ENCODE data around the gene BMI1.
"Not testable (repeated sequence)": the region's sequence is repeated elsewhere in the genome, so short reads cannot be mapped to it uniquely, and the experiment has no call there.

Gene BMI1

DNA sequence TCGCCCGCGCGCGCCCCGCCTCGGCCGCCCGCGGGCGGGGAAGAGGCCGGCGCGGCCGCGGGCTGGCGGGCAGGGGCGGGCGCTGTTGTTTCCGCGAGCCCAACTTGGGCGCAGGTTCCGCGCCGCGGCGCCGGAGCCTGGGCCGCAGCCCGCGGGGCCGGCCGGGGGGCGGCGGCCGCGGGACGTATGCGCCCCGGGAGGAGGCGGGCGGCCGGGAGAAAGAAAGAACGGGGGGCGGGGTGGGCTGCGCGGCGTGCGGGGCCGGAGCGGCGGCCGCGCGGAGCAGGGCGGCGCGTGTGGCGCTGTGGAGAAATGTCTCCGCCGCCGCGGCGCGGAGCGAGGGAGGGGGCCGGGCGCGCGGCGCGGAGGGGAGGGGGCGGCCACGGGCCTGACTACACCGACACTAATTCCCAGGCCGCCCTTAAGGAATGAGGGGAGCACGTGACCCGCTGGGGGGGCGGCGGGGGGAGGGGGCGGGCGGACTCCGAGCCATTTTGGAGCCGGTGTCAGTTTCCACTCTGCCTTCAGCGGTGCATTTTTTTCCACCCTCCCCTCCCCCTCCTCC is at the start of gene BMI1:
Gene BMI1 (plus strand): TSS at position 509 of the 565 bp plus-strand sequence. CDS start 5,351 bp downstream, outside the sequence.
- peak; percentile 45 for DNase-seq

DNA sequence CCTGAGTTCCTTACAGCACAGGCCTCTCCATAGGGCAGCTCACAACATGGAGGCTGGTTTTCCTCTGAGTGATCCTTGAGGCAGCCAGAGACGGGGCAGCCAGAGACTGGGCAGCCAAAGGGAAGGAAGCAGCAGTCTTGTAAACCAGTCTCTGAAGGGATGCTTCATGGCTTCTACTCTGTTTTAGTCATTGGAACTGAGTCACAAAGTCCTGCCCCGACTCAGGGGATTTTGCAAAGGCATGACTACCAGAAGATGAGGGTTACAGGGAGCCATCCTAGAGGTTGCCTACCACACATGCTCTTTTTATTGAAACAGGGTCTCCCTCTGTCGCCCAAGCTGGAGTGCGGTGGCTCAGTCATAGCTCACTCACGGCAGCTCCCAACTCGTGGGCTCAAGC is 49.1 kb upstream of the BMI1 start:
- no peak for DNase-seq

DNA sequence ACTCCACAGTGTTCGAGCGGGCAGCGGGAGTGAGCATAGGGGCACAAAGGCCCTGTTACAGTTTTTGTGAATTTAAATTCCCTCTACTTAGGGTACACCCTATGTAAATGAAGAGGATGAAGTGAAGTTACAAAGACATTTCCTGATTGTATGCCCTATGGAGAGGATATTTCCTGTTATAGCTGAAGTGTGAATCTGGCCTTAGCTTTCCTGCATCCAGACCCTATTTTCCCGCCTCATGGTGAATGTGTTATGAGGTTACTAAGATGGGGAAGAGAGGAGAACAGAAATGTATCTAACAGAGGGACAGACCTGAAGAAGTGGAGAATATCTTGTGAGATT is 42.5 kb upstream of the BMI1 start:
- no peak for DNase-seq

DNA sequence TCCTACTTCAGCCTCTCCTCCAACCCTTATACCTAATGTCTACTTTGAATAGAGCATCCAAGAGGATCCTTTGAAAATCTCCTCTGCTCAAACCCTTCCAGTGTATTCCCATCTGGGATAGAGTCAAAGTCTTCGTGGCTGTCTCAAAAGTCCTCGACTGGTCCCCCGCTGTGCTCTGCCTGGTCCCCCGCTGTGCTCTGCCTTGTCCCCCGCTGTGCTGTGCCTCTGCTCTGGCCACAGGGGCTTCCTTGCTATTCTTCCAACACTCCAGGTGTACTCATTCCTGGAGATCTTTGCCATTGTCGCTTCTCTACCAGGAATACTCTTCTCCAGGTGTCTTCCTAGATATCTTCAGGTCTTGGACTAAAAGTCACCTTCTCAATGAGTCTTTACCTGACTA is 40.8 kb upstream of the BMI1 start:
- no peak for DNase-seq

DNA sequence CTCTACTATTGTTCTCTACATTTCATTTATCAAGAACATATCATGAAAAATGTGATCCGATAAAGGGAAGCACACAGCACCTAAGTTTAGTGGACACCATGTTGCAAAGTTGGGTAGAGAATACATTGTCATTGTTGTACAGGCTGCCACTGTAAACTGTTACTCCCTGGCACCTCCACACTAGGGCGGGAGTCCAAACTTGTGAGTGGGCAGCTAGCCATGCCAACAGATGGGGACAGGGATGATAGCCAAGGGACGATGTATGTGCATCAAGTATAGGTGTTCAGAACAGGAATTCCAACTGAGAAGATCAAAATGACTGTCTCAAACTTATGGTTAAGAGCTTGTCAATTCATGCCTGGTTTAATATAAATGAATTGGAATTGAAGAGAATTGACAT is 35.8 kb upstream of the BMI1 start:
- no peak for DNase-seq

DNA sequence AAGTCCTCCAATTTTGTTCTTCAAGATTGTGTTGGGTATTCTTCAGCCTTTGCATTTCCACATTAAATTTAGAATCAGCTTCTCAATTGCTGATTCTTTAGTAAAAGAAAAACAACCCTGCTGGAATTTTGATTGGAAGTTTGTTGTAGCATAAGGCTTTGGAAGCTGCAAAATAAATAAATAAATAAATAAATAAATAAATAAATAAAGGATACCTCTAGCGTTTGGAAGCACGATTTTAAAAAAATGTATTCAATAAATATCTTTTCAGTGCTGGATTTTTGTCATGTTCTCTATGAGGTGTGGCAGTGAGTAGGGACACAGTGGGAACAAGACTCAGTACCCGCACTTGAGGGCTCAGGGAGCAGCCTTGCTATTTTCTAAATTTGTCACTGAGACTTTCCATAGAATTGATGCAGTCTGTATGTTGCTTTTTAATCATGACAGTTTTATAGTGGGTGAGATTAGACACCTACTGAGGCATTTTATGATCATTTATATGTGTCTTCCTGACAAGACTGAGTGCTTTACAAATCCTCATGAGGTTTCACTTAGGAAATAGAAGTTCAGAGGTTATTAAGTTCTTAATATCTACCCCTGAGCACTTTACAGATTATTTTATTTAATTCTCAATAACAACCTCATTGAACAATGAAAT is 27.0 kb upstream of the BMI1 start:
- no peak for DNase-seq

DNA sequence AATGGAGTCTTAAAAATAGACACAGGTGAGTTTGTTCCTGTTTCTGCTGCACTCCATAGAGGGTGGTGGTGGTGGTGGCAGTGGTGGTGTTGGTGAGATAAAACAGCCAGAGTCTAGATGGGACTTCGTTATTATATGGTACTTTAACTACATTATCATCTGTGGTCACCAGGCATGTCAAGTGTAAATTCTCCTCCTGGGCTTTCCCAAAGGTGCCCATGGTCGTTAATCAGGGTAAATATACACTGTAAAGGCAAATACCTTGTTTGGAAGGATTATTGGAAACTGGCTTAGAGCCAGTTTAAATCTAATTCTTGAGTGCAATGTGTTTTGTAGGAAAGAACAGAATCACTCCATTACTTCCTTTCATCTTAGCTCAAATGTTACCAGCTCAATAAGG is 26.2 kb upstream of the BMI1 start:
- no peak for DNase-seq

DNA sequence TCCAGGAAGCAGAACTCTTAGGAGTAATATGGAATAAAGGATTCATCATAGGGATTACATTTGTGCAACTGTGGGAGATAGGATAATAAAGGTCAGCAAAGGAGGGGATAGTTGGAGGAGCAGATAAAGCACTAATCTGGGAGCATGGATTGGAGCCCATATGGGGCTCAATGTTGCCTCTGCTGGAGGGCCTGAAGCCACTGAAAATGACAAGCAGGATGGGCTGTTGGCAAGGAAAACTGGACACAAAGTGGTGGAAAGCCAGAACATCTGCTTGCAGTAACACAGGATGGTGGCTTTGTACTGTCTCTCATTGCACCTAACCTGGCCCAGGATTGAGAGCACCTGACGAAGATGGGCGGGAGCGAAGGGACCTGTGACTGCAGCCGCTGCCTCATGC is 19.7 kb upstream of the BMI1 start:
- no peak for DNase-seq

DNA sequence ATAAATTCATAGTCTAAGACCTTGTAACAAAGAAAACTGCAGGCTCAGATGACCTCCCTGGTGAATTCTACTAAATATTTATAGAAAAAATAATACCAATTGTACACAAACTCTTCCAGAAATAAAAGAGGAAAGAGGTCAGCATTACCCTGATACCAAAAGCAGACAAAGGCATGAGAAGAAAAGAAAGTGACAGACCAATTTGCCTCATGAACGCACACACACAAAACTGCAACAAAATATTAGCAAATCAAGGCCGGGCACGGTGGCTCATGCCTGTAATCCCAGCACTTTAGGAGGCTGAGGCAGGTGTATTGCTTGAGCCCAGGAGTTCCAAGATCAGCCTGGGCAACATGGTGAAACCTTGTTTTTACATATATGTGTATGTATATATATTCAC is 17.4 kb upstream of the BMI1 start:
- no peak for DNase-seq

DNA sequence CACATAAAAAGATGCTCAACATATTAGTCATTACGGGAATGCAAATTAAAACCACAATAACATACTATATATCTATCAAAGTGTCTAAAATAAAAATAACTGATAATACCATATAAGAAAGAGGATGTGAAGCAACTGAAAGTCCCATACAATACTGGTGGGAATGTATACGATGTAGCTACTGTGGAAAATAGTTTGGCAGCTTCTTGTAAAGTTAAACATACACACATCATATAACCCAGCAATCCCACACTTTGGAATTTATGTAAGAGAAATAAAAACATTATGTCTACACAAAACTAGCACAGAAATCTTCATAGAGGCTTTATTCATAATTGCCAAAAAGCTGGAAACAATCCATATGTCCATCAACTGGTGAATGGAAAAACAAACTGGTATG is 15.2 kb upstream of the BMI1 start:
- no peak for DNase-seq

DNA sequence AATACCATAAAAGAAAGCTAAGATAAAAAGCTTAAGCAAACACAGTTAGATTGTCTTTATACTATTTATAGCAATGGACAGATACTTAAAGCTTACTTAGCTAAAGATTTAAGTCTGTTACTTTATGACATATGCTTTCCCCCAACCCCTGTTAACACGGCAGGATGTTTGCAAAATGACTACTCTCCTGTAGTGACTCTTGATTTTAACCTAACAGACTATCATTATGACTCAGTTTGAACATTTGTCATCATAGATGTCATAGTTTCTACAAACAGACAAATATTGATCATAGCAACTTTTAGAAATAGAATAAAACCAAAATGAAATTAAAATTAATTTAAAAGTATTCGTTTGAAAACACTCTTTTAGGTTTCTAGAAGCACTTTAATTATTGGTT is 12.5 kb upstream of the BMI1 start:
- DNase-seq, result no peak

DNA sequence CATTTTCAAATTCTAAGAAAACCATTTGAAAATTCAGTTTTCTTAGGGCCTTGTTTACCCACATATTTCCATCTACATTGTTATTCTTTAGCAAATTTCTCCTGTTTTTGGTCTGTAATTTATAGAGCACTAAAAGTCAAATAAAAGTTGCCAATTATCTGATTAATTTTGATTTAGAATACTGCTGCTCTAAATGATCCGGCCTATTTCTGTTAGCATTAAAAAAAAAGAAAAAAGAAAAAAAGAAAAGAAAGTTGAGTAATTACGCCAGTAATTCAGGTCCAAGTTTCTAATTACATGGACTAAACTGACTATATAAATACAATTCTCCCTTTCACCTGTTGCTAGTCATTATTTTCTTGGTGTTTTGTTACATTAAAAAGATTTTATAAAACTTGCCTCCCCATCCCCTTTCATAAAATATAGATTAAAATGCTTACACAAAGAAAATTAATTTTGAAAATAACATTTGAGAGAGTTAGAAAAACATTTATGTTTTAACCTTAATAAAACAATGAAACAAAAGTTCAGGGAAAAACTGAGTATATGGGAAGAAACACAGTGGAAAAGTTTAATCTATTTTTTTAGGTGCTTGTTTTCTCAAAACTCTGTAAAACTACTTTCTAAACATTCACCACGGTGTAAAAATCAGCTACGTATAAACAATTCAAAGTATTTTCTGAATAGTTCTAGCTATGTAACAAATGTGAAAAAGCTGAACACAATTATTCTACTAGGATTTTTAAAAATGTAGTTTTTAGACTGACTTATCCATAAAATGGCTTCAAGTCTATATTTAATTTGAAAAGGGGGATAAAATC is 11.5 kb upstream of the BMI1 start:
- DNase-seq, result no peak

DNA sequence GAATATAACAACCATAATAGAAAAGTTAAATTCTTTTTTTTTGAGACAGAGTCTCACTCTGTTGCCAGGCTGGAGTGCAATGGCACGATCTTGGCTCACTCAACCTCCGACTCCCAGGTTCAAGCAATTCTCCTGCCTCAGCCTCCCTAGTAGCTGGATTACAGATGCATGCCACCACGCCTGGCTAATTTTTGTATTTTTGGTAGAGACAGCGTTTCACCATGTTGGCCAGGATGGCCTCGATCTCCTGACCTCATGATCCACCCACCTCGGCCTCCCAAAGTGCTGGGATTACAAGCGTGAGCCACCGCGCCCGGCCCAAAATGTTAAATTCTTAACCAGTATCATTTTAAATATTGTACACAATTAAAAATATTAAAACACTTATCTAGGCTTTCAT is 10.9 kb upstream of the BMI1 start:
- DNase-seq, result not testable (repeated sequence)

DNA sequence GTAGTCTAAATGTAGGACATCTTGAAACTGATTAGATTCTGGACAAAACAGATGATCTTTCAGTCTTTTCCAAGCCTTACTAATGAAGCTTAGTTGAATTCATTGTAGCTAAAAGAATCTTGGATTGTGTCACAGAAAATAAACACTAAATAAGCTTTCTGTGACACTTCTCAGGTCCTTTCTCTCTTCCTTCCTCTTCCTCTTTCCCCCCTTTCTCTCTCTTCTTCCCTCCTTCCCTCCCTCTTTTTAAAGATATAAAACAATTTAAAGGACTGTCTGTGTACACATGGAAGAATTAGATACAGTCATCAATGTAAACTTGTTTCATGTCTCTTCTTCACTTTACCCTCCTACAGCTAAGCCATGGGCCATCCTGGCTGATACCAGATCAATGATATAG is 10.0 kb upstream of the BMI1 start:
- no peak for DNase-seq

DNA sequence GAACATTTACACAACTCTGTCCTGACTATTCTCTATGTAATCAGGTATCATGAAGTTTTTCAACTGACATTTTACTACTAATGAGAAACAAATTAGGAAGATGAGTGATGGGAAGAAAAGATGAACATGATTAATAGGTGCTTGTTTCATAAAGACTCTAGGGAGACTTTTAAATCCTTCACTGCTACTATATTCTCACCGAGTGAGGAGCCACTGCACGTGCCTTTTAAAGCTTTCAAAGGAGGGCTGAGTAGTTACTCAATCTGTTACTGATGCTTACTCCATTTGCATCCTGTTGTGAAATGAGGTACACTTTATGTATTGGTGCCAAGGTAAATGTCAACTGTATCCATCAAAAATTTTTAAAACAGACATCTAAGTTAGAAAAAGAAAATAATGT is 6.0 kb upstream of the BMI1 start:
- DNase-seq, result no peak

DNA sequence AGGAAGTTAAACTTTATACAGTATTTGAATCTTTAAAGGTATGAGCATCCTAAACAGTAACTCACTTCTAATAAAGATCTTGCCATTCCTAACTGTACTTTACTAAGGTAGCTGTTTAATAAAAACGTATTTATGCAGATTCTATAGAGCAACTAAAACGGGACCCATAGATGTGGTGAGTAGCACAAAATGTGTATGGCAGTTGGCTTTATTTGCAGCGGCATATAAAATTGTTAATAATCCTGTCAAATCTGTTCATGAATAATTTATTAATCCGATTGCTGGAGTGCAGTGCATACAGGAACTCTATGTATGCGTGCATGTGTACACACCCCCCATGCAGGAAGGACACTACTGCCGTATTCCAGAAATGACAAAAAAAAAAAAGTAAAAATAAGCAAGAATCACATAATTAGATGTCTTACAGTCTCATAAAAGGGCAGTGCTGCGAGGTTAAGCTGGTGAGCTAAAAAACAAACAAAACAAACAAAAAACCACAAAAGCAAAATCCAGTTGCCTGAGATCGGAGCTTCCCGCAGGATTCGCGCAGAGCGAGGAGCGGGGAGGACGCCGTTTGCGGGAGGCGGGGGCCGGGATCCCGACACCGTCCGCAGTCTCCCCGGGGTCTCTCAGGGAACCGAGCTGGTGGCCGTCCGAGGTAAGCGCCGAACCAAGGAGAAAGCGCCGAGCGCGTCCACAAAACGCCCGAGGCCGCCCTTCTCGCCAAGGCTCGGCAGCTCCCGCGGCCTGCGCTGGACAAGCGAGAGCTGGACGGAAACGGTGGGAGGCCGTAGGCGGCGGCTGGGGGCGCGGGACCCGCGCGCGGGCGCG is 5.2 kb upstream of the BMI1 start:
- DNase-seq, result no peak

DNA sequence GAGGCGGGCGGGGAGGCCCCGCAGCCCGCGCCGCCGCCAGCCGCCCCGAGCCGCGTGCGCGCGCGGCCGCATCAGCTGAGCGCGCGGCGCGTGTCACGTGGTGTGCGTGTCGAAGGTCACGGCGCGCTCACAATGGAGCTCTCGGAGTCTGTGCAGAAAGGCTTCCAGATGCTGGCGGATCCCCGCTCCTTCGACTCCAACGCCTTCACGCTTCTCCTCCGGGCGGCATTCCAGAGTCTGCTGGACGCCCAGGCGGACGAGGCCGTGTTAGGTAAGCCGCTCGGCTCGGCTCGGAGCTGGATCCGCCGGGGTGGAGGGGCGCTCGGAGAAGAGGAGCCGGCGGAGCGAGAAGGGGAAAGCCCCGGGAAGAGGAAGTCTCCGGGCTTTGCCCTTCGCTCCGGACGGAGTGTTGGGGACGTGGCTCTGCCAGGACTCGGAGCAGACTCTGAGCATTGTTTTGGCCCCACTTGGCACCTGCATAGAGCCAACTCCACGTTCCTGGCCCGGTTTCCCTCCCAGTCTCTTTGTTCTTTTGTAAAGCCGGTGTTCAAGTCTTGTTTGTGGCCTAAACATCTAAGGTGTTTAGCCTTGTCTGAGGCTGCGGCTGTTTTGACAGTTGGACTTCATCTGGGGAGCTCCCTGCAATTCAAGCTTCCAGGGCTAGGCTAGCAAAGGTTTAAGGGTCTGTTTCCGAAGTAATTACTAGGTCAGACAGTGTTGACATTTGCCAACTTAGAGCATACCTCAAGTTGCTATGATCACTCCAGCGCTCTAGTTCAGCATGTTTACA is 4.4 kb upstream of the BMI1 start, which contains the start of gene COMMD3:
Gene COMMD3 (plus strand): TSS at position 103 of the 790 bp plus-strand sequence. CDS start 30 bp downstream, at position 133.
- peak; percentile 74 for DNase-seq

DNA sequence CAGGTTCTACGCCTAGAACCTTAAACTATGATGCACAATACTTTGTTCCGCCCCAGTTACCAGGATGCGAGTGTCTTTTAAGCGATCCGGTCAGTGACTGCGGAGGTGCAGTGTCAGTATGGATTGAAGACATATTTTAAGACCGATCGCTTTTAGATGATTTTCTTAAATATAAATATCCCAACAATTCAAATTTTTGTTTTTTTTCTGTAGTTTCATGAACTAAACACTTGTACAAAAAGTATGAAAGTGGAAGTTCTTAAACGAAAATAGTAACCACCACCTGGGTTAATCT is 3.9 kb upstream of the BMI1 start:
- no peak for DNase-seq

DNA sequence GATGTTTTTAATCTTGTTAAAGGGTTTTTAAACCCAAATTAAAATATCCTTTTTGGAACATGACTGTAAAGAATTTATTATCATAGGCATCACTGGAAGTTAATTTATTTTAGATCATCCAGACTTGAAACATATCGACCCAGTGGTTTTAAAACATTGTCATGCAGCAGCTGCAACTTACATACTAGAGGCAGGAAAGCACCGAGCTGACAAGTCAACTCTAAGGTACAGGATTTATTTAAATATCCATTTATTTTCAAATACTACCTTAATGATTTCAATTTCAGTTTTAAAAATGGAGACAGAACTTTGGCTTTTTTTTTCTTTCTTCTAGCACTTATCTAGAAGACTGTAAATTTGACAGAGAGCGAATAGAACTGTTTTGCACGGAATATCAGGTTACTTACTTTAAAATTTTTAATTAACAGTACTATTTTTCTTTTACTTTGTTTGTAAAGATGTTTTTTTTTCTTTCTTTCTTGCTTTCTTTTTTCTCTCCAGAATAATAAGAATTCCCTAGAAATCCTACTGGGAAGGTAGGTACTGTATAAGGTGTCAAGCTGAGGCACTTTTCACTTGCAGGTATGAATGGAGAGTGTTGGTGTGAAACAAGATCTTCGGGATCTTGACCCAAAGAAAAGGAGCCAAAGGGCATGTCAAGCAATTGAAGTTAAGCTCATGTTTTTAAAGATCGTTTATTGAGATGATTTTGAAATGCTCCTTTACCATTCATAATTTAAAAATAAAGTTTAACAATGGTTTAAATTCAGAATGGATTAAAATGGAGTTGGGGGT is 2.9 kb upstream of the BMI1 start:
- no peak for DNase-seq

DNA sequence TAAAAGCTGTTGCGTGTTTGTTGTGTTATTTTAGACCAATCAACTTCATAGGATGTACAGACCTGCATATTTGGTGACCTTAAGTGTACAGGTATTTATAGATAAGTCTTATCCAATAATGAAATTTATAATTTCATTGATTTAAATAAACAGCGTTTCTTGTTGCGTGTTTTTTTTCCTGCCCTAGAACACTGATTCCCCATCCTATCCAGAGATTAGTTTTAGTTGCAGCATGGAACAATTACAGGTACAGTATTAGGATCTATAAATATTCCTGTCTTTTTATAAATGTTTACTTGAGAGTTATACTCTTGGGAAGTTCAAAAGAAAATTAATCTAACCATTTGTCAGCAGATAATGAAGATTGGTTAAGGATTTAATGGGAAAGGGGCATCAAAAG is 2.1 kb upstream of the BMI1 start:
- no peak for DNase-seq

DNA sequence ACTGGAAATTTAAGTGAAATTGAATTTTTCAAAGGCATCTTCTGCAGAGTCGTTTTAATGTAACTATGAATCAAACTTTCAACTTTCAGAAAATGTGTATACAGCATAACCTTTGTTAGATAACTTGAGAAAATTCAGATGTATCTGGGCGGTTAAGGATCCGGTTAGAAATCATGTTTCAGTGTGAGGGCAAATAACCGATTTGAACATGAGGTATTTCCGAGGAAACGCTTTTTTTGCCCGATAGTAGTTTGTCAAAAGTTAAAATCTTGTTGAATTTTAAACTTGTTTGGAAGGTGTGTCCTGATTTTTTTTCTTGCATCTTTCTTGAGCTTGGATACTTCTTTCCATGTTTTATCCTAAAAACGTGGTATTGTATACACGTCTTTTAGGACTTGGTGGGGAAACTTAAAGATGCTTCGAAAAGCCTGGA is 1.3 kb upstream of the BMI1 start:
- no peak for DNase-seq

All from NCI-H526 treated with DMSO at 0.1 percent for 48 hours (cell line).